KOPT-K1 (cell line): Measurements from ENCODE around the gene CCDC178.

Experiments
- H3K27ac ChIP-seq: fragments of 200-600 bp; sonication (generic); 2 replicates; pipeline ENCODE4 v1.5.1; 2016; ENCODE audit warnings: antibody characterized with exemption, mild to moderate bottlenecking, low read depth, low read length; ENCODE audit not compliant: poor library complexity, severe bottlenecking
- H3K36me3 ChIP-seq: fragments of 200-600 bp; sonication (generic); 2 replicates; pipeline ENCODE4 v1.5.1; 2017; ENCODE audit warnings: antibody characterized with exemption, mild to moderate bottlenecking, low read length, moderate library complexity; ENCODE audit not compliant: insufficient read depth
- H3K9me3 ChIP-seq: fragments of 200-600 bp; sonication (generic); 2 replicates; pipeline ENCODE4 v1.5.1; 2017; ENCODE audit warnings: antibody characterized with exemption, low read length, mild to moderate bottlenecking; ENCODE audit not compliant: insufficient read depth, poor library complexity, severe bottlenecking

Gene CCDC178

GRCh38 chr18:32899819-32900218, 540.7 kb downstream of the CCDC178 start:
- H3K9me3 ChIP-seq, result peaks cover 10% of the 10 kb centered on the region

GRCh38 chr18:32896776-32897547, 543.6 kb downstream of the CCDC178 start:
- Histone ChIP-seq H3K36me3 (no peaks in the 10 kb centered on the region), H3K27ac (no peak overlapping the region), H3K9me3 (peaks cover 10% of the 10 kb centered on the region)

More at GRCh38 chr18:32899819-32900218, 540.7 kb downstream of the CCDC178 start:
- Histone ChIP-seq H3K27ac (no peak overlapping the region), H3K36me3 (no peaks in the 10 kb centered on the region)

- H3K9me3 ChIP-seq, result peaks cover 10% of the 10 kb centered on the region
- H3K27ac ChIP-seq, result no peak overlapping the region
- no peaks in the 10 kb centered on the region for H3K36me3 ChIP-seq
Observed at GRCh38 chr18:32893915-32894314, 546.6 kb downstream of the CCDC178 start.

- Histone ChIP-seq H3K36me3 (no peaks in the 10 kb centered on the region), H3K9me3 (peaks cover under 1% of the 10 kb centered on the region), H3K27ac (no peak overlapping the region)
Observed at GRCh38 chr18:32891797-32892196, 548.7 kb downstream of the CCDC178 start.

- no peaks in the 10 kb centered on the region for H3K36me3 ChIP-seq
- H3K9me3 ChIP-seq, result no peaks in the 10 kb centered on the region
- H3K27ac ChIP-seq, result no peak overlapping the region
Observed at GRCh38 chr18:32891130-32891529, 549.4 kb downstream of the CCDC178 start.

- H3K9me3 ChIP-seq, result no peaks in the 10 kb centered on the region
- H3K36me3 ChIP-seq, result no peaks in the 10 kb centered on the region
- H3K27ac ChIP-seq, result no peak overlapping the region
Observed at GRCh38 chr18:32889615-32890593, 550.6 kb downstream of the CCDC178 start.

GRCh38 chr18:32888306-32888705, 552.2 kb downstream of the CCDC178 start:
- Histone ChIP-seq H3K27ac (no peak overlapping the region), H3K9me3 (no peaks in the 10 kb centered on the region), H3K36me3 (no peaks in the 10 kb centered on the region)
